SH-SY5Y (cell line): ENCODE data around the gene GIT1.

Experiments used
- GATA2 ChIP-seq: IDR thresholded peaks from 2 replicates; pipeline ENCODE4 v1.6.1; 2011; ENCODE audit warnings: mild to moderate bottlenecking, low read depth, low read length
- GATA3 ChIP-seq: IDR thresholded peaks from 2 replicates; pipeline ENCODE4 v1.6.1; 2011; ENCODE audit warnings: low read depth, mild to moderate bottlenecking, low read length, moderate library complexity

DNA sequence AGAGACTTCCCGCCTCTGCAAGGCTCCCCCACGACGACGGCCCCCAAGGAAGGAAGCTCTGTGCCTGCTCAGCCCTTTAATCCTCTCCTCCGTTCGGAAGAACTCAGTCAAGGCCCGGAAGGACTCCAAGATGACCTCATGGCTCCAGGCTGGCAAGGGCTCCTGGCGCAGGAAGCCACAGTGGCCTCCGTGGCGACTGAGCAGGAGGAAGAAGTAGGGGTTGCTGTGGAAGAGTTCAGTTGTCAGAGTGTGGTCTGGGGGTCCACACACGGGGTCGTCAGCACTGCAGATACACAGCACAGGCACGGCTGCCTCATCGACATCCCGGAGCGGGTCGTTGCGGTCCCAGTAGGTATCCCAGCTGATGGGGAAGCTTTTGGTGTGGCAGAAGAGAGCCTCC, 26.8 kb downstream of the GIT1 start:
- TF ChIP-seq GATA2 (no peak), GATA3 (no peak)
